ENCODE measurements around the gene FGF12.

FGF12 gene

DNA sequence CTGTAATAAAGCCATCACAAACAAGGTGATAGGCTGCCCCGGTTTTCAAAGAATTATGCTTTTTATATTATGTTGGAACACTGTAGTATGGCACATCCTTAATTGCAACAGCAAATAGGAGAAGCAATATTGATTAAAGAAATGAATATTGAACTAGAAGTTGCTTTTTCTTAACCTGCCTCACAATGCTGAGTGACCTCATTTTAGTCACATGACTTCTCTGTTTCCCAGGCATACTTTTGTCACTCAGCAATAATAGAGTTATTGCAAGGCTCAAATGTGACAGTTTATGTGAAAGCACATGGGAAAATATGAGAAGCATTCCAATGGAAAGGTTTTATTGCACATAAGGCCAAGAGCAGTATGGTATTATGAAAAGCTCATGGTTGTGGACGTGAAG, 400.7 kb downstream of the FGF12 start:
- no peak for DNase-seq

DNA sequence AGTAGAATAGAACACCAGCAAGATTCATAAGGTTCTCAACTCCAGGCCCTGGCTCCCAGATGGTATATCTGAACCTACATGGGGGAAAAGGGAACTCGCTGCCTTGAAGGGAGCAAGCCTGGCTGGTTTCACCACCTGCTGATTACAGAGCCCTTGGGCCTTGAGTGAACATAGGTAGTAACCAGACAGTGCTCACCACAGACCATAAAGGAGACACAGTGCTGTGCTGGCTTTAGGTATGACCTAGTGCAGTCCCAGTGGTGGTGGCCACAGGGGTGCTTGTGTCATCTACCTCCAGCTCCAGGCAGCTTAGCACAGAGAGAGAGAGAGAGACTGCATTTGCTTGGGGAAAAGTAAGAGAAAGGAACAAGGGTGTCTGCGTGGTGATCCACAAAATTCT, 409.8 kb downstream of the FGF12 start:
- DNase-seq, result no peak

DNA sequence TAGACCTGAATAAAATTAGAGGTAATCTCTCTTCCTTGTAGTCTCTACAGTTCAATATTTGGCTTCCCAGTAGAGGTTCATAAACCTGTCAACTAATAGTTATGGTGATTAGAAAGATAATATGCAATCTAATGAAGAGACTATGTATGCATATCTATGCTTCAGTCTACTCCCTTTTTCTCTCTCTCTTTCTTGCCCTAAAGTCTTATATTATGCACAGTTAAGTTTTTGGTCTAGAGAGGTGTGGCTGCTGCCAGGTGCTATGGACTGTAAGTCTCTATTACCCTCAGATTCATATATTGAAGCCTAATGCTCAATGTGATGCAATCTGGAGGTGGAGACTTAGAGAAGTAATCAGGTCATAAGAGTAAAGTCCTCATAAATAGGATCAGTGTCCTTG, 413.7 kb downstream of the FGF12 start:
- DNase-seq, result no peak

DNA sequence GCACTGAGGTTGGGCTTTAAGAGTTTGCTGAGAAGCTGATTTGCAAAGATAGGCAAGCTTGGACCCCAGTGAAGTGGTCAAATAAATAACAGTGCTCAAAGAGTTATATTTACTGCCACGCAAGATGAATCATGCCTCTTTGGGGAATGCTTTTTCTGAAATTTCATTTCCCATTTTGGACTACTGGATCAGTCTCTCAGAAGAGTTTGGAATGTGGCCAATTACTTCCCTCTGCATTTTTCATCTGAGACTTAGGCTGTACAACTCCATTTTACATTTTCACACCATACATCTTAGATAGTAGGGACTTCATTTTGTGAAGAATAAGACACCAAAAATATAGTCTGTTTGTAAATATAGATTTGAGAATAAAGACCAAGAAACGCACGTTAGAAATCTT, 419.7 kb downstream of the FGF12 start:
- DNase-seq, result no peak

DNA sequence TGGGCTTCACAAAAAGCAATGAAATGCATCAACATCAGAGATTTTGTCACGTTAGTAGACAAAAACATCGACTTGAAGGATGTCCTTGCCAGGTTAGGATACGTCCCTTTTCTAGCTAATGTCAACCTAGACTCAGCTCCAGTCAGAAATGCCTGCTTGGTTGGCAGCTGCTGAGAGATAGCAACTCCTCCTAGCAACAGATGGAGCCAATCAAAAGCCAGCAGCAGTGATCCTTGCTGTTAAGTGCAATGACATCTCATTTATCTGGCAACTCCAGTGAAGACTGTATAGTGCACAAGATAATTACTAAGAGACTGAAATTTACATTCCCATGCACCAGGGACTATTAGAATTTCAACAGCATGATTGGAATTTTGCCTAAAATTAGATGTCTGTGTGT, 424.1 kb downstream of the FGF12 start:
- DNase-seq, result no peak

DNA sequence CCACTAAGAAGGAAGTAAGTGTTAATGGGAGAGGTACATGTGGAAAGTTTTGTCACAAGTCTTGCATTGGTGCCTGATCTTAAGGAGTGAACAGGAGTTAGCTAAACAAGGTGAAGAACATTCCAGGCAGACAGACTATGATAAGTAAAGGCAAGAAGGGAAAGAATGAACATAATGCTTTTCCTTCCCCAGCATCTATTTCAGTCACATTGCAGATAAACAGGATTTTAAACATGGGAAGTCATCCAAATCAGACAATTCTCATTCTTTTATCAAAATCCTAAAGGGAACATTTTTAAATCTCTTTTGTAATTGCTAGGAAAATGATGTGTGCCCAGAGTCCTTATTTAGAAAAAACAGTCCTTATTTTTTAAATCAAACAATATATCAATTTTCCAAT, 424.6 kb downstream of the FGF12 start:
- no peak for DNase-seq

DNA sequence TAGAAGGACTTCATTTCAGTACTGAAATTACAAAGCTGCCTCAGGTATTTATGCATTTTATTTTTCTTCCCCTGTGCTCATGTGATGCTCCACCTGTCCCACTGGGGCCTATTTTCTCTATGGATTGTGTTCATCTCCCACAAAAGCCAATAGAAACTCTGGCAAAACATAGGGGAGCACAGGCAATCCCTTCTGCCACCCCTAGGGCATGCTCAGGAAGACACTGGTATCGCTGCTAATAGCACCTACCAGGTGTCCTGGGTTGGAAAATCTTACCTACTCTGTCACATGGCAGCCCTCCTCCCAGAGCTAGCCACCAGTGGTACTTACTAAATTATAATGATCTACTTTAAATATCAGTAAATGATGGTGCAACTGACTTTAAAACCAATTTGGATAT, 427.4 kb downstream of the FGF12 start:
- no peak for DNase-seq

DNA sequence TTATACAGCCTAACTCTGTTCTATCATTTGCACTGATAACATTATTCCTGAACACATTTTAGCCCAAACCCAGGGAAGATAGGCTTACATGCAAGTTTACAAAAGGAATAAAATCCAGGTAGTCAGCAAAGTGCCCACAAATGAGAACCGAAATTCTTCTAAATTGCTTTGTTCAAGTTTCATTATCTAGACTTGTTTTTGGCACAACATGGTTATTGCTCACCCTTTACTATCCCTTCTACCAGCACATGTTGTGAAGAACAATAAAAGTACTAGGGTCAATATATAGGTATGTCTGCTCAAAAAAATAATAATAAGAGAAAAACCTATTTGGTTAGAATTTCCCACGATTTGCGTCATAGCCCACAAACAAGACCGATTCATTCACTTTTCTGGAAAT, 430.5 kb downstream of the FGF12 start:
- DNase-seq, result no peak

DNA sequence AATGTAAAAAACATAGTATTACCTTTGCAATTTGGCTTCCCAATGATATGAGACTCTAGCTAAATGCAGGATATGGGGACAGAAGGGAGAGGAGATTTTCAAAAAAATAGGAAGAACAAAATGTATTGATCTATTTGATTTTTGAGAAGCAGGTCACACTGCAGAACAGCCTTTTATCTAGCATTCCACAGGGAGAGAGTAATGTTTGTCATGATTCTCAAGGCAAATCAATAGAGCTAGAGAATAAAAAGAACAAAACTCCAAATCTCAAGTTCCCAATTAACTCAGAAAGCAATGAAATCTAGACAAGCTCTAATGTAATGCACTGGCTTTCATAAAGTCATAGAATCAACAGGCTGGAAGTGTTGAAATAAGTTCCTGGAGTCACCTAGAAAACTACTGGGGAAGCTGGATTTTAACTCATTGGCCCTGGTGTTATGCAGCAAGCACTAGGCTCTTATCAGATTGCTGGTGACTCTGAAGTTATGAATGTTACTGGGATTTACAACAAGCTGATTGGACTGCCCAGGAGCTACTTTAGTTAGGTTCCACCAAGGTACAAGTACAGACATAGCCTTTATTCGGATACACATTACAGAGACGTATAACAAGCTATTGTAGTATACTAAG, 442.8 kb downstream of the FGF12 start:
- DNase-seq, result no peak

DNA sequence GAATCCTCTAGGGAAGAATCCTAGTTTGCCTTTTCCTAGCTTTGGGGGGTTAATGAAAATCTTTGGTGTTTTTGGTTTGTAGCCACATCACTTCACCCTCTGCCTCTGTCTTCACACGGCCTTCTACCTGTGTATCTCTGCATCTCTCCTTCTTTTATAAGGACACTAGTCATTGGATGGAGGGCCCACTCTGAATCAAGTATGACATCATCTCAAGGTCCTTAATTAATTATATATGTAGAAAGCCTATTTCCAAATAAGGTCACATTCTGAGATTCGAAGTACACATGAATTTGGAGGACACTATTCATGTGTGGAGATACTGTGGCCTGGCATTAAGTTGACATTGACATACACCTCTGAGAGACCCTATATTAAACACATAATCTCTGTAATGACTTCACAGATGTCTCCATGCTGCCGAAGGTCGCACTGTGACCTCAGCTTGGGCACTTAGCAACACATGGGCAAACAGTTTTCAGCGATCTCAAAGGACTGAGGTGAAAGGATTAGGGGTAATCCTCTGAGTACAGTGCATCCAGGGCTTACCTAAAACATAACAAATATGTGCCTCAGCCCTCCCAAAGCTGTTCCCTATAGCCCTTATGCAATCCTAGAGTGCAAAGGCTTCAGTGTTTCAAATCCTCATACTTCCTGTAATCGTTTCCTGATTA, 446.0 kb downstream of the FGF12 start:
- no peak for DNase-seq

DNA sequence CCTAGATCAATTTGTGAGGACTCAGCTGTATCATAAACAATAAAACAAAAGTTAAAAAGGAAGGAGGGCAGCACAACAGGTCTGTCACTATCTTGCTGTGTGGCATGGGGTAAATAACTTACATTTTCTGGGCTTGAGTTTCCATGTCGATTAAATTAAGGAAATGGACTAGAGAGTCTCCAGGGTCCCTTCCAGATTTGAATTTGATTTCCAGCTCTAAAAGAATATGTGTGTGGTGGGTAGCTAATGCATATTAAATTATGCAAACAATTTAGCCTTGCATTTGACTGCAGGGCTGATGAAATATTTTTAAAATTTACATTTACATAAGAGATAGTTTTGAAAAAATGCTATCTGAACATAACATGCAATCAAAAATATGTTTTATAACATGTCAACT, 447.7 kb downstream of the FGF12 start:
- DNase-seq, result no peak

DNA sequence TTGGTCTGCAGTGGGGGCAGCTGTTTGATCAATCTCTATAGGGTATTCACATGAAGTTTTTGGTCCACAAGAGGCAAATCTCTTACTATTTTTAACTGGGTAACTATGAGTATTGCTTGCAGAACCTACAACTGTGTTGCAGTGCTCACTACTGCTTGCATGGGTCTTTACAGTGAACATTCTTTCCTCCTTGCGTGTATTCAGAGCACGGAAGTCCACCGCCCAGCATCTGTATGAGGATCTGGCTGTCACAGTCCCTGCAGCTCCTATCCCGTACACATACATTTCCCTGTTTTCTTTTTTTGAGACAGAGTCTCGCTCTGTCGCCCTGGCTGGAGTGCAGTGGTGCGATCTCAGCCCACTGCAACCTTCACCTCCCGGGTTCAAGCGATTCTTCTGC, 449.9 kb downstream of the FGF12 start:
- no peak for DNase-seq

DNA sequence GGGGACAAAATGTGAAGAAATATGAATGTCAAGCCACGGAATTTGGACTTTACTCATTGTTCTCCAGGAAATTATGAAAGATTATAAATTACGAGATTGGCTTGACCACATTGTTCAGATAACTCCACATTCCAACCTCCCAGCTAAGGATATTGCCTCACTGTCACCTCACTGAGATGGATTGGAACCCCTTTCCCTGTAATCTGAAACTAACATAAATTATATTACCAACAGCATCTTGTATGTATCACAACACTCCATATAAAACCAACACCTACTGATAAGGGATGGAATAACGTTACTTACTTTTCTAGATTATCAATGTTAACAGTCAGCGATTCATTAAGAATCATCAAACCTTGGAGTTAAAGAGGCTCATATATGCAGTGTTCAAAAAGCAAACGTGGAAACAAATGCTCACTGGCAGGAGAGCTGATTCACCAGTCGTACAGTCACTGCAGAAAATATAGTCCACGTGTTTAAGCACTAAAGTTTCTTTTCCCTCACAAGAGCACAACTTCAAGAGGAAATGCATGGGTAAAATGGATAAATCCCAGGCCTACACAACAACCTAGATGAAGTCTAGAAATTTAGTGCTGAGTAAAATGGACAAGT, 451.5 kb downstream of the FGF12 start:
- no peak for DNase-seq

DNA sequence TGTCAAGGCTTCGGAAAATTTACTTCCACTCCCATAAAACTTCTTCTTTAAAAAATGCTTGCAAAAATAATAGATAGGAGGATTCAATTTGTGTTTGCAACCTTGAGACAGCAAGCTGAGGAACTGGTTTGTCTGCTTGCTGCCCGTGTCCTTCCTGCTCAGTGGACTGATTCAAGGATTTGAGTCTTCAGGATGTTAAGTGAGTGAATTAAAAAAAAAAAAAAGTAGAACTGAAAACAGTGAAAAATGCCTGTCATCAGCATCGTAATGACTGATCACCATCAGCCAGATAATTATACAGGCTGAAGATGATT, 453.7 kb downstream of the FGF12 start:
- no peak for DNase-seq

DNA sequence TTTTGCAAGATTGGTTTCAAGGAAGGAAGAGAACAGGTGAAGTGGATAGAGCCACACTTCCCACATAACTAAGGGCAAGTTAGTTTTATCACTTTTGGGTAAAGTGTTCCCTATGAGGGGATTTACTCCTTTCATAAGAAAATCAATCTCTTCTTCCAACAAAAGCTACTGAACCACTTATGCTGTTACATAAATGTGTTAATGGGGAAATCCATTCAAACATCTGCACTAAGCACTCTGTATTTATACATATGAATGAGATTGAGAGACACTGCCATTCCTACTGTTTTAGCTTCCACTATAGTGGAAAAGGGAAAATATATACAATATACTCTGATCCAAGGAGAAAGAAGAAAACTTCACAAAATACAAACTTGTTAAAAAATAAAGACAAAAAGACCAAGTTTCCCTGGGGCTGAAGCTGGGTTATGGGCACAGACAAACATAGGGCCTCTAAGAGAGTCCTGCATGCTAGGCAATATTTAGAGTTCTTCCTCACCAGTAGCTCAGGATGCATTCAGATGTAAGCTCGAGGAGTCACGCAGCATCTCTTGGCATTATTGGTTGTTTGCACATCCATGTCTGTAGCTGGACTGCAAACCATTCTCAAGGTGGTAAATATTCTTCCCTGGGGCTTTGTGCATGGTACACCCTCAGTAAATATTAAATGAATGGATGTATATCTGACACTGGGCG, 454.2 kb downstream of the FGF12 start:
- no peak for DNase-seq

DNA sequence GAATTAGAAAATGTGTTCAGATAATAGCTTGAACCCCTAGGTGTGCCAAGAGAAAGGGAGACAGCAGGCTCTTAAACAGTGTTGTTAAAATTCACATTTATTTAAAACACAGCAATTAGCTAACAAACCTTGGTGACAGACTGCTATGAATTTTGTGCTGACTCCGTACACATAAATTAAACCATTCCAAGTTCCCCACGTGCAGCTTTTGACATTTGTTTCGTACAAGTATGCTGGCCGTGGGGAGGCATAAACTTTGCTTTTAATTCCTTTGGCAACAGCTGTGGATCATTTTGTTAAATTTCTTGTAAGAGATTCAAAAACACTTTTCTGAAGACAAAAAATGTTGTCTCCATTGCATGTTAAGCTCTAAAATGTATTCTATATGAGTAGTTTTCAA, 465.3 kb downstream of the FGF12 start:
- no peak for DNase-seq

DNA sequence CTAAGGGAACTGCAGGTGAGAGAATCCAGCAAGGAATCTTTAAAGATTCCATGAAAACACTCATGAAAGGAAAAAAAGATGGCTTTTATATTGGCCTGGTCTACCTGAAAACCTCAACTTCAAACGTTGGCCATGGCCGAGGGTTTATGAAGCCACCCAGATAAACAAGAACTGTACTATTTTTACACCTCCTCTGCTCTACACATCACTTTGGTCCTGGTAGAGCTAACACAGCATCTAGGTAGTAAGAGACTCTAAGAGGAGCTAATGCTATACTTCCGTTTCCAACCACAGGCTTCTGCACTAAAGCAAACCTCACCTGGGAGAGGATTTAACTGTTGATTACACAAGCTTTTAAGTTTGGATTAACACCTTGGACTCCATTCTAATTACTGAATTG, 466.2 kb downstream of the FGF12 start:
- DNase-seq, result no peak

DNA sequence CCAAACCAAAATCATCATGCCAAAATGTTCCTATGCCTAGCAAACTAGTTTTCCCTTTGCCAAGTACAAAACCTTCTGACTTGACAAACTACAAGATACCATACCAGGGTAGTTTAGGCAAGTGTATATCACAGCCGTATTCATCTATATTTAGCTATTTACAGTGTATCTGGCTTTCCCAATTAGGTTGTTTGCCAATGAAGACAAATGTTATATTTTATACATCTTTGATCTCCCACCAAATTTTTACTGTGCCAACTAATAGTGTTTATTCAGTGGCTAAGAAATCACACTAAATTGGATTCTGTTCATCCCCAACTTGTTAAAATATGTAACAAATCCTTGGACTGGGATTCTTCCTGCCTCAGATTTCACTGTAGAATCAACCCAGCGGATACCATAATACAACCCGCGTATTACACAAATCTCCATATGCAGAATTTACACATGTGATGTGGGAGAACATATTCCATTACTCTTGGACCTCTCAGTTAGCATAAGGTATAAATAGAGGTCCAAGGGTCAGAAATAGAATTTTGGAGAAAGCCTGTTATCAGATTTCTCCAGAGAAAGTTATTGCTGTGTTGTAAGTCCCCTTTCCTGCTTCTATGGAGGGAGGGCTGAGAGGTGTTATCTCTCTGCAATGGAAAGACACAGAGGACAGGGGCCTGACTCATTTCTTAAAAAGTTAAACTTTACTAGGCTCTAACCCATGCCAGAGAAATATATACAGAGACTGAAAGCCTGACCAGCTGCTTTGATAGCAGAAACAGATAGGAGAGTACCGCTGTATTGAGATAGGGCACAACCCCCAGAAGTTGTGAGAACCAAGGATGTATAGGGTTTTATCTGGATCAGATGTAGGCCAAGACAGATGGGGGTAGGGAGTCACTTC, 467.0 kb downstream of the FGF12 start:
- DNase-seq, result no peak

DNA sequence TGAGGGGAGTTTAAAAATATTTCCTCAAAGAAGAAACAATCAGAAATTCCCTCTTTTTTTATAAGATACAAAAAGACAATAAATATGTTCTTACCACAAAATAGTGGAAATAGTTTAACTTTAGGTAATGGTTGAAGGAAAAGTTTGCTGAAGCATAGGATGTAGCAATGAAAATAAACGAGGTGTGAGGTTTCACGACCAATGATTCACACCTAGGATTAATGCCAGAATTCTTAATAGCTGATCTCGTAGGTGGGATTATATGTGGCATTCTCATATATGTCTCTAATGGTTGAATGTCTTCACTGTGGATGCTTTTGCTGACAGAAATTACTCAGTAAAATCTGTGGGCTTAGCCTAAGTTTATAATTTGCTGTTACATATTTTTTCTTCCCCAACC, 467.7 kb downstream of the FGF12 start:
- no peak for DNase-seq

DNA sequence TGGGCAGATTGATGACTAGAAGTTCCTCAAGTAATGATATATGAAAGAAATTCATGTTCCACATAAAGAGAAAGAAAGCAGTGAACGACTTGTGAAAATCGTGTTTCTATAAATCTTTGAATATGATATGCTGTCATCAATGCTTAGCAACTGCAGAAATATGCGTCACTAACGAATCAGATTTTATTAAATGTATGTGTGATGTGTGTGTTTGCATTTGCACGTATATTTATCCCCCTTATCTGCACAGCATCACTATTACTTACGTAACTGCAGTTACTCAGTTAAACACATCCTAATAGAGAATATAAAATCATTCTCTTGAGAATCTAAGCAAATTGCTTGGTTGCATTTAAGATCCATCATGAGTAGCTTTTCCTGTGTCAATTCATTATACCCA, 468.6 kb downstream of the FGF12 start:
- no peak for DNase-seq

DNA sequence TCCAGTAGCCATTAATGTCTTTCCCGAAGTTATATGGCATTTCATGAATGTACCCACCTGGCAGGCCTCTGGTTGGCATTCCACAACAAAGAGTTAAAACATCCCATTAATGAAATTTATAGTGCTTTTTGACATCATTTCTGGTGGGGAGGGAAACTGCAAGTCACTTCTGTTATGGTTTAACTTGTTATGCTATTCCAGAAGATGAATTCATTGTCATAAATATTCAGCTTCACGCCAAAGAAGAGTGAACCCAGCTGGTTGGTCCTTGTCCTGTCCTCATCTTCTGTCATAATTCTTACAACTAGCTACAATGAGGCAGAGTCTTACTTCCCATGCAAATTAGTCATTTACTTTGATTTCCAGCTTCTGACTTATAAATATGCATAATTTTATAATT, 471.5 kb downstream of the FGF12 start:
- DNase-seq, result no peak

DNA sequence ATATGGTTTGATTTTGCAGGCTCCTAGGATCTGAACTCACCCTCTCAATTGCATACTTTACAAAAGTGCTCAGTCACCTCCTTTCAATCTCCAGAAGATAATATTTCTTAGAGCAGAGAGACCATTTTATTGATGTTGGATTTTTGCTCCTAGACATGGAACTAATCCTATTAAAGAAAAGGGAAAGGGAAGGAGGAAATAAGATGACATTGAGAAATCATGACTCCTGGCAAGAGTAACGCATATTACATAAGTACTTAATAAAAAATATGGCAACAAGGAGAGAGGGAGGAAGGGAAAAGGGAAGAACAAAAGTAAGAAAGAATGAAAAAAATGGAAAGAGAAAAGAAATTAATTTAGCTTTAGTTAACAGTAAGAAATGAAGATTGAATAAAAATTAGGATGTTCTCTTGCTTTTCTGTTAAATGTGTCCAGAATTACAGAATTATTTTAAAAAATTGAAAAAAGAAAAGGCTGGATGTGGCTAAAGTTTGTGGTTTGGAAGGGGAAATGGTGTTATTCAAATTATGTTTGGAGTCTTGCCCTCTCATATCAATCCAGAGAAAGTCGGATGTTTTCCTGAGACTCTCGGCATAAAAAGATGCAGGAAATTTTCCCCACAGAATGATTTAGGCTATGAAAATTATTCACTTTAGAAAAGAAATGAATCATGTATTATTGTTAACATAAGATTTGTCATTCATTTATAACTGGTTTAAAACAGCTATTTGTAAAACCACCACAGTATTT, 474.0 kb downstream of the FGF12 start:
- no peak for DNase-seq

DNA sequence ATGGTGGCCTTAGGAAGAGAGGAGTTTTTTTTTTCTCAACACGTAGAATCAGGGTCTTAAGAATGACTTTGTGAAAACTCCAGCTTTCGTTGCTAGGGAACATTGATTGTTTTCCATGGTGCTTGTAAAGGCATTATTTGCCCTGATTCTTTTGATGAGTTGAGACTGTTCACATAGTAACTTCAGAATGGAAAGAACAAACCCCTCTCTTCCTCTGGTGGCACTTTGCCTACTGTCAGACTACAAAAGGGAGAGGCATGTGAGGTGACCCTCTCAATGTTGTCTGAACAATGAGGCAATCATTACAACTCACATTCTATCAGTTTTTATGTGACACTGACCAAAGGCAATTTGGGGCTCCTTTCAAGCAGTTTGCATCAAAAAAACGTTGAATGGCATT, 477.8 kb downstream of the FGF12 start:
- DNase-seq, result no peak

Measured in CD4-positive, alpha-beta T cell treated with Interleukin-1 beta for 1 hour (primary cell).